K562 (cell line): ENCODE results near the gene CDC14B. TPM values are rescaled to one million over a fixed set of nuclear protein-coding genes. Genes with fewer than 3 reads are reported as not detected.

Experiments used
- ATAC-seq: fragments of 200-7000 bp; cut with Tn5 transposase; 3 replicates; pipeline ENCODE4 v1.9.1; 2020; ENCODE audit warnings: moderate library complexity
- BruUV-seq: library from RNA; stranded (reverse); fragments of 400-500 nt; replicated peaks from 2 replicates; lab custom pipeline; 2021; lab: Mats Ljungman, UMichigan
- CTCF ChIA-PET: fragments of 300-600 bp; formaldehyde crosslinking; extraction: SDS; loops from one replicate; lab custom pipeline; 2021; ENCODE audit warnings: low intra/inter-chr PET ratio; lab: Yijun Ruan, JAX
- POLR2A ChIA-PET: fragments of 300-600, 350-650 bp; sonication (Branson Sonifier 250); formaldehyde crosslinking; extraction: SDS; loops from one replicate; lab custom pipeline; 2021; ENCODE audit warnings: antibody characterized with exemption, inconsistent platforms; lab: Yijun Ruan, JAX
- DNase-seq, 4 experiments: peaks; one replicate each; pipeline versions ENCODE4 v3.0.0 to v3.0.0-alpha.2; 2011 to 2018; ENCODE audit warnings: low spot score in 3 of 4, mixed read lengths in 3 of 4; ENCODE audit errors: extremely low read depth in 1 of 4
- FAIRE-seq: peaks from 2 replicates; lab custom pipeline; 2011; peaks lifted over from hg19 to GRCh38; lab: Jason Lieb, UNC
- H2AFZ ChIP-seq: 2 replicates; pipeline ENCODE4 v1.6.0; 2011; ENCODE audit warnings: low read depth, low read length, control low read depth, inconsistent platforms
- H3K27ac ChIP-seq: fragments of 200-600 bp; 3 replicates; pipeline ENCODE4 v1.8.0; 2011; ENCODE audit warnings: low read depth, mild to moderate bottlenecking, control low read depth, inconsistent platforms, low read length, moderate library complexity, mixed read lengths; ENCODE audit errors: extremely low read depth
- H3K27me3 ChIP-seq, 2 experiments: fragments of 300-600 bp in 1 of 2; 2 replicates in 1 of 2; 3 replicates in 1 of 2; pipeline versions ENCODE4 v1.6.0 to v1.8.0; 2011; ENCODE audit warnings: inconsistent platforms in 2 of 2, low read length in 2 of 2, mild to moderate bottlenecking in 1 of 2, mixed read lengths in 1 of 2, moderate library complexity in 1 of 2; ENCODE audit not compliant: control insufficient read depth in 2 of 2, insufficient read depth in 2 of 2
- H3K36me3 ChIP-seq: fragments of 300-600 bp; 3 replicates; pipeline ENCODE4 v1.8.0; 2011; ENCODE audit warnings: mild to moderate bottlenecking, low read length, inconsistent platforms; ENCODE audit not compliant: control insufficient read depth, insufficient read depth
- H3K4me1 ChIP-seq, 2 experiments: fragments of 200-600 bp in 1 of 2; replicated peaks in 1 of 2; 2 replicates in 1 of 2; 3 replicates in 1 of 2; pipeline versions ENCODE4 v1.5.1 to v1.8.0; 2011; ENCODE audit warnings: inconsistent platforms in 2 of 2, low read length in 2 of 2, mild to moderate bottlenecking in 1 of 2, mixed read lengths in 1 of 2, moderate library complexity in 1 of 2; ENCODE audit not compliant: control insufficient read depth in 2 of 2, insufficient read depth in 2 of 2
- H3K4me2 ChIP-seq: 2 replicates; pipeline ENCODE4 v1.6.1; 2011; ENCODE audit warnings: low read length, control low read depth, inconsistent platforms, mixed read lengths; ENCODE audit not compliant: insufficient read depth
- H3K4me3 ChIP-seq: fragments of 200-600 bp; sonication (generic), shearing (Covaris generic); 2 replicates; pipeline ENCODE4 v1.5.1; 2016; ENCODE audit warnings: control low read depth, inconsistent platforms
- H3K79me2 ChIP-seq: fragments of 200-600 bp; 3 replicates; pipeline ENCODE4 v1.8.0; 2011; ENCODE audit warnings: low read length, inconsistent platforms; ENCODE audit not compliant: control insufficient read depth, insufficient read depth
- H3K9ac ChIP-seq, 2 experiments: 2 replicates each; pipeline versions ENCODE4 v1.6.0 to v1.6.1; 2011; ENCODE audit warnings: low read depth in 2 of 2, low read length in 2 of 2, control low read depth in 1 of 2, inconsistent platforms in 1 of 2, mild to moderate bottlenecking in 1 of 2, mixed read lengths in 1 of 2; ENCODE audit not compliant: insufficient read depth in 1 of 2
- H3K9me1 ChIP-seq: one replicate; pipeline ENCODE4 v1.6.0; 2011; ENCODE audit warnings: inconsistent platforms, mild to moderate bottlenecking, low read length, moderate library complexity; ENCODE audit not compliant: control insufficient read depth, insufficient read depth
- H3K9me3 ChIP-seq: replicated peaks from 2 replicates; pipeline ENCODE4 v1.5.1; 2011; ENCODE audit warnings: low read depth, low read length, inconsistent platforms; ENCODE audit not compliant: control insufficient read depth, insufficient read depth
- H4K20me1 ChIP-seq: replicated peaks from 2 replicates; pipeline ENCODE4 v1.6.1; 2011; ENCODE audit warnings: low read length, inconsistent platforms, mixed read lengths; ENCODE audit not compliant: control insufficient read depth, insufficient read depth
- ERF ChIP-seq: fragments of 450-650 bp; formaldehyde crosslinking; IDR thresholded peaks from 2 replicates; pipeline ENCODE4 v1.4.0; 2020; ENCODE audit warnings: mild to moderate bottlenecking, mixed read lengths
- IFI16 ChIP-seq: fragments of 250-450 bp; sonication (Bioruptor Pico); IDR thresholded peaks from 2 replicates; pipeline ENCODE4 v2.1.2; 2022; ENCODE audit warnings: mild to moderate bottlenecking, inconsistent platforms
- NELFE ChIP-seq: IDR thresholded peaks from 2 replicates; pipeline ENCODE4 v1.6.1; 2011; ENCODE audit warnings: mild to moderate bottlenecking; ENCODE audit not compliant: insufficient read depth, insufficient read length
- POLR2G ChIP-seq: fragments of 200-400 bp; formaldehyde crosslinking; IDR thresholded peaks from 2 replicates; pipeline ENCODE4 v1.6.1; 2017; ENCODE audit warnings: low read depth, mild to moderate bottlenecking, antibody characterized with exemption, low read length, moderate library complexity
- ZKSCAN8 ChIP-seq: fragments of 200-800 bp; sonication (Bioruptor generic); IDR thresholded peaks from 2 replicates; pipeline ENCODE4 v1.6.1; 2016; ENCODE audit warnings: missing genetic modification characterization, missing compliant biosample characterization
- ZNF584 ChIP-seq: fragments of 200-800 bp; sonication (Bioruptor generic); IDR thresholded peaks from 2 replicates; pipeline ENCODE4 v1.6.1; 2016; ENCODE audit warnings: low read depth, mild to moderate bottlenecking, missing genetic modification characterization, missing compliant biosample characterization
- WGBS: fragments of 100-300 bp; shearing (Covaris generic); methylation state at CpG from one replicate; pipeline ENCODE4 v1.1.6; 2016; ENCODE audit warnings: low coverage, mixed read lengths; ENCODE audit not compliant: insufficient coverage; ENCODE audit errors: missing lambda C conversion rate; 5-methylcytosine and 5-hydroxymethylcytosine counted together
- in situ Hi-C: fragments of 300-500 bp; cut with MboI; formaldehyde crosslinking; loops from 4 replicates; pipeline ENCODE4 v1.15.0; 2018; ENCODE audit warnings: inconsistent platforms, mixed read lengths
- intact Hi-C: fragments of 100-400 bp; cut with micrococcal nuclease; formaldehyde crosslinking; loops from 2 replicates; pipeline ENCODE4 v1.14.2; 2022
- polyA plus RNA-seq, 8 experiments: library from polyadenylated mRNA; depleted of rRNA in 4 of 8; stranded (reverse) in 5 of 8; unstranded in 3 of 8; fragments of >200 nt; fragmentation: Nextera tagmentation in 2 of 8; fragmentation: Illumina TruSeq in 1 of 8; extraction: Ambion mirVana in 2 of 8; extraction: Trizol in 1 of 8; gene quantifications; 2 replicates each; pipeline versions ENCODE4 v1.2.1 to v1.2.3, GENCODE V29; 2011 to 2014; ENCODE audit warnings: inconsistent platforms in 1 of 8, missing spikeins in 1 of 8
- total RNA-seq, 7 experiments: library from RNA; depleted of rRNA in 6 of 7; stranded (reverse); fragments of >200 nt in 6 of 7; fragmentation: Illumina TruSeq in 2 of 7; extraction: Trizol in 2 of 7; gene quantifications; 2 replicates each; pipeline versions ENCODE4 v1.2.1 to v1.2.3, GENCODE V29; 2011 to 2021; ENCODE audit warnings: low replicate concordance in 1 of 7

Gene CDC14B
- total and polyA plus RNA-seq, 9 of the 15 experiments (the other 6 are each of a cell fraction or from before 2014, with no cell fraction given) = 1.4 to 6.0 (median 3.8) TPM

DNA sequence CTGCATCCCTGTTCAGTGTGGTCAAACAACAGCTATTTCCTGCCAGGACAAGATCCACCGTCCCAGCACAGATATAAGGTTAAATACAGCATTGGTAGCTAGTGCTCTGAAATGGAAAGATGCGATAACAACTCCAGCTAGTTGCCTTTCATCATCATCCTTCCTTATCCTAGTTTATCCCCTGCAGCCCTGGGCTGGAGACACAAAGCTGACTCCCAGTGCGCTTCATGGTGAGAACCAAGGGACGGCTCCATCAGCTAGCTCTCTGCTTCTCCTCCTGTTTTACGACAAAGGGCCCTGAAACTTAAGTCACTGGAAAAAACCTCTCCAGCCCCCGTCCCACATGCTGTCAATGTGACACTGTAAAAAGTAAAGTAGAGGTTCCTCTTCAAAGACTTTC is 37.9 kb downstream of the CDC14B start:
- no peak overlapping the region for H3K4me2 ChIP-seq
- no peak overlapping the region for H3K27ac ChIP-seq
- POLR2A ChIA-PET = no interaction called here
- intact Hi-C loops (no loop called here), in situ Hi-C loops (no loop called here)
- BruUV-seq = no TSS peak
- DNase-seq (no peak), ATAC-seq (no peak), FAIRE-seq (no peak)
- CTCF ChIA-PET = no interaction called here
- no peaks in the 10 kb centered on the region for H3K9me3 ChIP-seq
- no peak overlapping the region for H2AFZ ChIP-seq
- H3K79me2 ChIP-seq = no peaks in the 10 kb centered on the region
- no peak overlapping the region for H3K4me3 ChIP-seq
- TF ChIP-seq ZNF584 = no peak
- H3K27me3 ChIP-seq = no peaks in the 10 kb centered on the region; a peak in 1 of 5 replicates
- H3K4me1 ChIP-seq = peaks cover 0 to 4% of the 10 kb centered on the region in 2 experiments; a peak in 1 of 5 replicates
- H3K9ac ChIP-seq = no peak overlapping the region
- no peaks in the 10 kb centered on the region for H3K9me1 ChIP-seq
- 10% methylated on average over 6 of the region's 6 CpGs for WGBS
- no peaks in the 10 kb centered on the region for H4K20me1 ChIP-seq
- H3K36me3 ChIP-seq = no peaks in the 10 kb centered on the region

DNA sequence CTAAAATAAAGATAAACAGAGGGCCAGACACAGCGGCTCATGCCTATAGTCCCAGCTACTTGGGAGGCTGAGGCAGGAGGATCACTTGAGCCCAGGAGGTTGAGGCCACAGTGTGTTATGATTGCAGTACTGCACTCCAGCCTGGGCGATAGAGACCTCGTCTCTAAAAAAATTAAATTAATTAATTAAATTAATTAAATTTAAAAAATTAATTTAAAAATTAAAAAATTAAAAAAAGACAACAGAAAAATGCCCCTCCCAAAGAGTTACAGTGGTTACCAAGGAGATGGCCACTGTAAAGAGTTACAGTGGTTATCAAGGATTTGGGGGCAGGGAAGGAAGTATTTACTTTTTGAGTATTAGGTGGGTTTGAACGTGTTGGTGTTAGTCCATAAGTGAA is 38.3 kb downstream of the CDC14B start:
- H4K20me1 ChIP-seq = no peaks in the 10 kb centered on the region
- DNase-seq (no peak), FAIRE-seq (no peak), ATAC-seq (no peak)
- H3K79me2 ChIP-seq = no peaks in the 10 kb centered on the region
- H3K27me3 ChIP-seq = no peaks in the 10 kb centered on the region; a peak in 1 of 5 replicates
- no peak overlapping the region for H3K9ac ChIP-seq
- CTCF ChIA-PET = no interaction called here
- in situ Hi-C loops (no loop called here), intact Hi-C loops (no loop called here)
- H3K36me3 ChIP-seq = no peaks in the 10 kb centered on the region
- H2AFZ ChIP-seq = no peak overlapping the region
- 16% methylated on average over 4 of the region's 4 CpGs for WGBS
- H3K9me3 ChIP-seq = no peaks in the 10 kb centered on the region
- POLR2A ChIA-PET = no interaction called here
- no peak overlapping the region for H3K4me2 ChIP-seq
- H3K27ac ChIP-seq = no peak overlapping the region
- peaks cover 0 to 4% of the 10 kb centered on the region in 2 experiments; a peak in 1 of 5 replicates for H3K4me1 ChIP-seq
- no peak overlapping the region for H3K4me3 ChIP-seq
- no peak for TF ChIP-seq ERF
- TF ChIP-seq IFI16 (CRISPR knock-in tag) = no peak
- no peak for TF ChIP-seq NELFE
- no peak for TF ChIP-seq ZKSCAN8 (CRISPR knock-in tag)
- no peak for TF ChIP-seq POLR2G
- BruUV-seq = no TSS peak
- no peaks in the 10 kb centered on the region for H3K9me1 ChIP-seq
